H9 (cell line): ENCODE data around the gene UBASH3A. TPM values are rescaled to one million over a fixed set of nuclear protein-coding genes. Genes with fewer than 3 reads are reported as not detected.

Experiments used
- DNase-seq: peaks from one replicate; pipeline ENCODE4 v3.0.0-alpha.2; 2017
- H2AFZ ChIP-seq: one replicate; pipeline ENCODE4 v1.6.1; 2013; ENCODE audit warnings: mild to moderate bottlenecking, low read length, control low read depth, moderate library complexity
- H2AK5ac ChIP-seq: 2 replicates; pipeline ENCODE4 v1.6.1; 2013; ENCODE audit warnings: low read length, control low read depth, mixed read lengths; ENCODE audit not compliant: insufficient read length
- H2BK120ac ChIP-seq: one replicate; pipeline ENCODE4 v1.6.1; 2013; ENCODE audit warnings: low read depth, mild to moderate bottlenecking, low read length, control low read depth, inconsistent platforms; ENCODE audit not compliant: poor library complexity, severe bottlenecking
- H2BK12ac ChIP-seq: 2 replicates; pipeline ENCODE4 v1.6.1; 2013; ENCODE audit warnings: low read length, control low read depth, mixed read lengths, low read depth; ENCODE audit not compliant: insufficient read length
- H2BK15ac ChIP-seq: 2 replicates; pipeline ENCODE4 v1.6.1; 2013; ENCODE audit warnings: low read depth, low read length, control low read depth
- H2BK20ac ChIP-seq: one replicate; pipeline ENCODE4 v1.6.1; 2013; ENCODE audit warnings: low read depth, mild to moderate bottlenecking, low read length, control low read depth, inconsistent platforms; ENCODE audit not compliant: poor library complexity, severe bottlenecking
- H2BK5ac ChIP-seq: 2 replicates; pipeline ENCODE4 v1.6.1; 2013; ENCODE audit warnings: low read length, control low read depth, mixed read lengths; ENCODE audit not compliant: insufficient read length
- H3K14ac ChIP-seq: 2 replicates; pipeline ENCODE4 v1.6.1; 2013; ENCODE audit warnings: low read length, control low read depth; ENCODE audit not compliant: insufficient read depth
- H3K18ac ChIP-seq: 2 replicates; pipeline ENCODE4 v1.6.1; 2013; ENCODE audit warnings: low read depth, mild to moderate bottlenecking, mixed read lengths, low read length, control low read depth; ENCODE audit not compliant: insufficient read length
- H3K23ac ChIP-seq: 2 replicates; pipeline ENCODE4 v1.6.1; 2013; ENCODE audit warnings: low read length, control low read depth, mixed read lengths, low read depth; ENCODE audit not compliant: insufficient read length
- H3K23me2 ChIP-seq: 2 replicates; pipeline ENCODE4 v1.6.1; 2013; ENCODE audit warnings: low read depth, mild to moderate bottlenecking, mixed read lengths, low read length, control low read depth; ENCODE audit not compliant: insufficient read length, poor library complexity, severe bottlenecking
- H3K27ac ChIP-seq: 2 replicates; pipeline ENCODE4 v1.5.1; 2013; ENCODE audit warnings: low read length, control low read depth, mixed read lengths, low read depth; ENCODE audit not compliant: insufficient read length
- H3K27me3 ChIP-seq: 2 replicates; pipeline ENCODE4 v1.6.1; 2013; ENCODE audit warnings: low read length, control low read depth, inconsistent platforms; ENCODE audit not compliant: insufficient read depth
- H3K4ac ChIP-seq: 2 replicates; pipeline ENCODE4 v1.6.1; 2013; ENCODE audit warnings: low read depth, mild to moderate bottlenecking, control low read depth, inconsistent platforms, low read length, moderate library complexity
- H3K4me1 ChIP-seq: 2 replicates; pipeline ENCODE4 v1.6.1; 2013; ENCODE audit warnings: low read length, control low read depth, inconsistent platforms; ENCODE audit not compliant: insufficient read depth
- H3K4me2 ChIP-seq: 2 replicates; pipeline ENCODE4 v1.6.1; 2013; ENCODE audit warnings: low read length, control low read depth, mixed read lengths; ENCODE audit not compliant: insufficient read length, insufficient read depth
- H3K56ac ChIP-seq: 2 replicates; pipeline ENCODE4 v1.6.1; 2013; ENCODE audit warnings: low read depth, mild to moderate bottlenecking, mixed read lengths, low read length, control low read depth; ENCODE audit not compliant: insufficient read length
- H3K79me1 ChIP-seq: 2 replicates; pipeline ENCODE4 v1.6.1; 2013; ENCODE audit warnings: low read depth, mild to moderate bottlenecking, moderate library complexity, low read length, control low read depth, inconsistent platforms; ENCODE audit not compliant: insufficient read depth, poor library complexity, severe bottlenecking
- H3K79me2 ChIP-seq: 2 replicates; pipeline ENCODE4 v1.6.1; 2013; ENCODE audit warnings: low read length, control low read depth, inconsistent platforms; ENCODE audit not compliant: insufficient read depth
- H3K9ac ChIP-seq: 2 replicates; pipeline ENCODE4 v1.6.1; 2013; ENCODE audit warnings: low read length, control low read depth, mixed read lengths; ENCODE audit not compliant: insufficient read length; ENCODE audit errors: extremely low read depth
- H3K9me3 ChIP-seq: one replicate; pipeline ENCODE4 v1.6.1; 2013; ENCODE audit warnings: low read depth, low read length, inconsistent platforms; ENCODE audit not compliant: control insufficient read depth
- H3T11ph ChIP-seq: one replicate; pipeline ENCODE4 v1.6.1; 2013; ENCODE audit warnings: mild to moderate bottlenecking, low read length, control low read depth, inconsistent platforms
- H4K20me1 ChIP-seq: one replicate; pipeline ENCODE4 v1.6.1; 2013; ENCODE audit not compliant: control insufficient read depth, insufficient read length, insufficient read depth
- H4K5ac ChIP-seq: 2 replicates; pipeline ENCODE4 v1.6.1; 2013; ENCODE audit warnings: low read depth, mild to moderate bottlenecking, mixed read lengths, low read length, control low read depth; ENCODE audit not compliant: insufficient read length
- H4K8ac ChIP-seq: replicated peaks from 2 replicates; pipeline ENCODE4 v1.6.1; 2013; ENCODE audit warnings: low read length, control low read depth, mixed read lengths, low read depth; ENCODE audit not compliant: insufficient read length
- H4K91ac ChIP-seq: 2 replicates; pipeline ENCODE4 v1.6.1; 2013; ENCODE audit warnings: low read depth, mild to moderate bottlenecking, moderate library complexity, mixed read lengths, low read length, control low read depth; ENCODE audit not compliant: insufficient read length
- H3K27ac Mint-ChIP-seq, 3 experiments: 2 replicates in 2 of 3; 3 replicates in 1 of 3; pipeline ENCODE4 v1.8.0; 2020 to 2021; ENCODE audit warnings: mixed read lengths in 3 of 3, mild to moderate bottlenecking in 1 of 3, moderate library complexity in 1 of 3
- H3K27me3 Mint-ChIP-seq: 2 replicates; pipeline ENCODE4 v1.8.0; 2021; ENCODE audit warnings: low read depth, mild to moderate bottlenecking, moderate library complexity, mixed read lengths
- H3K36me3 Mint-ChIP-seq, 3 experiments: 2 replicates in 2 of 3; 3 replicates in 1 of 3; pipeline ENCODE4 v1.8.0; 2020 to 2021; ENCODE audit warnings: low read depth in 3 of 3, mixed read lengths in 3 of 3; ENCODE audit not compliant: insufficient read depth in 1 of 3
- H3K4me1 Mint-ChIP-seq, 2 experiments: 2 replicates each; pipeline ENCODE4 v1.8.0; 2020; ENCODE audit warnings: mixed read lengths in 2 of 2
- H3K4me3 Mint-ChIP-seq, 2 experiments: 2 replicates in 1 of 2; 3 replicates in 1 of 2; pipeline ENCODE4 v1.8.0; 2020 to 2021; ENCODE audit warnings: mild to moderate bottlenecking in 2 of 2, mixed read lengths in 2 of 2, moderate library complexity in 1 of 2
- H3K9me3 Mint-ChIP-seq, 2 experiments: 2 replicates in 1 of 2; 3 replicates in 1 of 2; pipeline ENCODE4 v1.8.0; 2020; ENCODE audit warnings: mild to moderate bottlenecking in 2 of 2, mixed read lengths in 2 of 2, moderate library complexity in 1 of 2
- WGBS: extraction: QIAGEN DNeasy Blood & Tissue Kit; methylation state at CpG from one replicate; pipeline ENCODE4 v1.1.7; 2013; ENCODE audit warnings: missing lambda C conversion rate, low lambda C conversion rate, mixed read lengths; ENCODE audit not compliant: insufficient read length; ENCODE audit errors: extremely low coverage; 5-methylcytosine and 5-hydroxymethylcytosine counted together
- total RNA-seq: library from RNA; stranded (reverse); gene quantifications from 2 replicates; pipeline ENCODE4 v1.2.1, GENCODE V29; 2021
- TF ChIP-seq, protein P1 (sequence below): fragments of 200-600 bp; sonication (generic); conservative IDR thresholded peaks from 3 replicates; pipeline ENCODE4 v1.8.0; 2021; ENCODE audit warnings: antibody characterized with exemption, mild to moderate bottlenecking

UBASH3A gene
- total RNA-seq, 1 experiment from 2014 or later, result not detected

DNA sequence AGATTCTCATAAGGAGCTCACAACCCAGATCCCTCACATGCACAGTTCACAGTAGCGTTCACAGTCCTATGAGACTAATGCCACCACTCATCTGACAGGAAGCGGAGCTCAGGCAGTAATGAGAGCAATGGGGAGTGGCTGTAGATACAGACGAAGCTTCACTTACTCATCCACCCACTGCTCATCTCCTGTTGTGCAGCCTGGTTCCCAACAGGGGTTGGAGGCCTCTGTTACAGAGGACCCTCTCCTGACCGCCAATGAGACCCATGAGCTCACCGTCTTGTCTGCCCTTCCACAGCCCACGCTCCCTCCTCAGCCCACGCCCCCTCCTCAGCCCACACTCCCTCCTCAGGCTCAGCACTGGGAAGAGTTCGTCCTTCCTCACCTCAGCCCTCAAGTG, 52.8 kb downstream of the UBASH3A start:
- Histone ChIP-seq H3K27ac (no peak overlapping the region), H3K4me1 (no peaks in the 10 kb centered on the region), H3K56ac (no peak overlapping the region), H2AK5ac (no peak overlapping the region), H2BK20ac (no peak overlapping the region), H2BK12ac (no peak overlapping the region), H3K23ac (no peak overlapping the region), H3T11ph (no peak overlapping the region), H2BK120ac (no peak overlapping the region), H3K9me3 (no peaks in the 10 kb centered on the region), H4K5ac (no peak overlapping the region), H2AFZ (no peak overlapping the region), H3K4me2 (no peak overlapping the region), H2BK15ac (no peak overlapping the region), H4K20me1 (no peaks in the 10 kb centered on the region), H3K23me2 (no peaks in the 10 kb centered on the region), H2BK5ac (no peak overlapping the region), H3K79me2 (no peaks in the 10 kb centered on the region), H4K91ac (no peak overlapping the region), H3K14ac (no peak overlapping the region), H4K8ac (no peak overlapping the region), H3K18ac (no peak overlapping the region), H3K79me1 (no peaks in the 10 kb centered on the region), H3K9ac (no peak overlapping the region), H3K27me3 (no peaks in the 10 kb centered on the region), H3K4ac (no peak overlapping the region)
- no peak overlapping the region for H3K27ac Mint-ChIP-seq
- H3K9me3 Mint-ChIP-seq, result peaks cover 6 to 8% of the 10 kb centered on the region in 2 experiments; a peak in 4 of 5 replicates
- H3K36me3 Mint-ChIP-seq, result peaks cover 0 to 2% (median 0%) of the 10 kb centered on the region in 3 experiments; a peak in 1 of 7 replicates
- peaks cover 11% of the 10 kb centered on the region for H3K27me3 Mint-ChIP-seq
- H3K4me1 Mint-ChIP-seq, result peaks cover 23 to 28% of the 10 kb centered on the region in 2 experiments
- DNase-seq, result no peak
- no CpG with 5 or more reads among the region's 8 CpGs for WGBS
- TF ChIP-seq, protein P1, sequence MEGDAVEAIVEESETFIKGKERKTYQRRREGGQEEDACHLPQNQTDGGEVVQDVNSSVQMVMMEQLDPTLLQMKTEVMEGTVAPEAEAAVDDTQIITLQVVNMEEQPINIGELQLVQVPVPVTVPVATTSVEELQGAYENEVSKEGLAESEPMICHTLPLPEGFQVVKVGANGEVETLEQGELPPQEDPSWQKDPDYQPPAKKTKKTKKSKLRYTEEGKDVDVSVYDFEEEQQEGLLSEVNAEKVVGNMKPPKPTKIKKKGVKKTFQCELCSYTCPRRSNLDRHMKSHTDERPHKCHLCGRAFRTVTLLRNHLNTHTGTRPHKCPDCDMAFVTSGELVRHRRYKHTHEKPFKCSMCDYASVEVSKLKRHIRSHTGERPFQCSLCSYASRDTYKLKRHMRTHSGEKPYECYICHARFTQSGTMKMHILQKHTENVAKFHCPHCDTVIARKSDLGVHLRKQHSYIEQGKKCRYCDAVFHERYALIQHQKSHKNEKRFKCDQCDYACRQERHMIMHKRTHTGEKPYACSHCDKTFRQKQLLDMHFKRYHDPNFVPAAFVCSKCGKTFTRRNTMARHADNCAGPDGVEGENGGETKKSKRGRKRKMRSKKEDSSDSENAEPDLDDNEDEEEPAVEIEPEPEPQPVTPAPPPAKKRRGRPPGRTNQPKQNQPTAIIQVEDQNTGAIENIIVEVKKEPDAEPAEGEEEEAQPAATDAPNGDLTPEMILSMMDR, result no peak
- no peak overlapping the region for H3K4me3 Mint-ChIP-seq
